Stimulated activated CD4-positive, alpha-beta T cell treated with anti-CD3 and anti-CD28 coated beads, Interleukin-1b, Interleukin-23, amount 100 ng/mL, for 1 hour (primary cell): ENCODE data around the gene RHOXF2.

ENCODE experiments used
- DNase-seq, 2 donors: peaks; one replicate each; pipeline ENCODE4 v3.0.0-alpha.2; 2020; ENCODE audit warnings: low read depth in 2 of 2

RHOXF2 gene

DNA sequence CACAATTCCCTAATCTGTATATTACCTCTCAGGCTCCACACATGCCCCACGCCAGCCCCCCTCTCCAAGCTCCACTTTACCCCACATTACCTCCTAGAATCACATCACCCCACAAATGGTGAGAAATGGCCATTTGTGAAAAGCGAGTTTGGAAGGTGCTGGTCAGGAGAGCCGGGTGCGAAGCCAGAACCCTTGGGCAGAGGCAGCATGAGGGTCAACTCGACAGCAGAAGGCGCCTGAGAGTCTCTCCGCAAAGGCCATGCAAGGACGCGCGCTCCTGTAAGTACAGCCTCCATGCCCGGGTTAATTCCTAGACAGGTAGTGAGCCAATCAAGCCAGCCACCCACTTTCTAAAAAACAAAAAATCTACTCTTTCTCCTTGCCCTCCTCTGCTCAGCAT is 42.4 kb downstream of the RHOXF2 start:
- DNase-seq = no peak

DNA sequence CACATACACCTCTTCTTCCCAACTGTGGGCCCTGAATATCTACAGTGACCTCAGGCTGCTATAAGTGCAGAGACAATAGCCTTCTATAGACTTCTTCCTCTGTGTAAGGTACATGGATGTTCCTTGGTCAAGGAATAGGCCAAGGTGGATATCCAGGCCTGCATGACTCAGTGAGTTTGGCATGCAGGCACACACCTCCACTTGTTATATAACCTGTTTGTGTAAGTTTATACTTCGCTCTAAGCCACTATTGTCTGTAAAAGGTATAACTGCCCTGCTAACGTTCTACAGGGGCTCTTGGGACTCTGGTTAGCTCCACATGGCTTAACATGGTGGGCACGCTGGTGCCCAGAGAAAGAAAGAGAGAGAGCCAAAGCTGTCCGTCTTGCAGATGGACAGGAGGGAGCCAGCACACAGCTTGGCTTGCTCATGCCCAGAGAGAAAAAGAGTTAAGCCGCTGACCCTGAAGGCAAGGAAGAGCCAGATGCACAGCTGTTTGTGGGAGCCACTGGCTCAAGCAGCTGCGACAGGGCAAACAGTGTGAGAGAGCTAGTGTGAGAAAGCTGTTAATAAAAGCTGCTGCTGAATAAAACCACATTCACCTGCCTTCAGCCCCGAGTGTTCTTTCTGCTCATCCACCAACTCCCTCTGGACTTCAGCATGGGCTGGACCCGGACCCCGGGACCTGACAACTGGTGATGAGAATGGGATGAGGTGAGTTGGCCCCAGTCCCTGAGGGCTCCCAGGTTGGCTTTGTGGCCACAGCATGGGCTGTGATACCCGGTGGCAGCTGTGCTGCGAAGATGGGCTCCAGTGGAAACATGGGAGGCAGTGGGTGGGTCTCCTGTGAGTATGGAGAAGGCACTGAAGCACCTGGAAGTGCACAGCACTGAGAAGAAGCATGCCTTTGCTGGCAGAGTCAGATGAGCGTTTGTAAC is 47.7 kb downstream of the RHOXF2 start:
- DNase-seq = no peak

DNA sequence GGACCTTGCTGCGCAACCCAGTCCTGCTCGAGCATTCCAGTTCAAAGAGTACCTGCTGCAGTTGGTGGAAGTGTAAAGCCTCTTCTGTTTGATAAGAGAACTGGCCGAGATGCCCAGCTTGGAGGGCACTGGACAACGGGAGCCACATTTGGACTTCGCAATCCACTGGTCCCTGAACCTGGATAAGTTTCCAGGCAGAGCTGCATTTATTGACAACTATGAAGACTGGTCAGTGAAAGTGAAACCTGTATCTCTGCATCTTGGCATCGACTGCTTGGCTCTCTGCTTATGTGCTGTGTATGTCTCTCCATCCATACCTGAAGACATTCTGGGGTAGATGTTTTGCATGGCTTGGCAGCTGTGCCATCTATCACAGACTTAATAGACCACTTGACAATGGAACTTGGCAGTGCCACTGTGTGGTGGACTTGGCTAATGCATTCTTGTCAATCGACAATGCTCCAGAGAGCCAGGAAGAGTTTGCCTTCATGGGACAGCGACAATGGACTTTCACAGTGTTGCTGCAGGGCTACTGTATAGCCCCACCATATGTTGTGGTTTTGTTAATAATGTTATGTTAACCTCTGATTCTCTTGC is 48.7 kb downstream of the RHOXF2 start:
- DNase-seq = no peak

DNA sequence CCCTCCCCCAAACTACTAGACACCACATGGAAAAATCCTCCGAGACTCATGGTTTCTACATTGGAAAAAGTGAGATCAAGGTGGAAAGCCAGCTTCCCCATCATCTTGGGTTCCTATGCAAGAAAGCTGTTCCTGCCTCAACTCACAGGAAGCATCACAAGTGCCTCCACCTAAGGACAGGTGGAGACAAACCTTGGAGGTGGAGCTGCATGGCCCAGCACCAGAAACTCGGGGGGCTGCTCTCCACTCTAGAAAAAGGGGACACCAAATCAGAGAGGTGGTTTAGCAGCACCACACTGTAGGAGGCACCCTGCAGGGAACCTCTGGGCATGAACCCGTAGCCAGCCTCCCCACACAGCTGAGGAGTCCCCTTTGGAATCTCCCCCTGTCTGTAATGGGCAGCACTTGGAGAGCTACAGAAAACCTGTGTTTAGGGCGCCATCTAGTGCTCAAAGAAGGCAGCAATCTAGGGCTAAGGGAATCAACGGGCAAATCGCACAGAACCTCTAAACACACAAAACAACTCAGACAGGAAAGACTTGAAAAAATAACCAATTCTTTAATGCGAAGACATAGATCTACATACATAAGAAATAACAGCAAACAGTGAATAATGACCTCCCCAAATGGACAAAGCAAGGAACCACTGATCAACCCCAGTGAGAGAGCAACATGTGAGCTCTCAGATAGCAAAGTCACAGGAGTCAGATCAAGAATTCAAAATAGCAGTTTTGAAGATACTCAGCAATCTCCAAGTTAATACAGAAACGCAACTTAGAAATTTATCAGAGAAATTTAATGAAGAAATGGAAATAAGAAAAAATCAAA is 55.2 kb downstream of the RHOXF2 start:
- DNase-seq = peak in 1 of 2 donors; percentile 35
